ENCODE measurements around the gene NTN1. TPM values are rescaled to one million over a fixed set of nuclear protein-coding genes. Genes with fewer than 3 reads are reported as not detected.
"Not testable (repeated sequence)": the region's sequence is repeated elsewhere in the genome, so short reads cannot be mapped to it uniquely, and the experiment has no call there.

Gene NTN1
- total RNA-seq, 1 experiment from 2014 or later = 4.2 TPM

DNA sequence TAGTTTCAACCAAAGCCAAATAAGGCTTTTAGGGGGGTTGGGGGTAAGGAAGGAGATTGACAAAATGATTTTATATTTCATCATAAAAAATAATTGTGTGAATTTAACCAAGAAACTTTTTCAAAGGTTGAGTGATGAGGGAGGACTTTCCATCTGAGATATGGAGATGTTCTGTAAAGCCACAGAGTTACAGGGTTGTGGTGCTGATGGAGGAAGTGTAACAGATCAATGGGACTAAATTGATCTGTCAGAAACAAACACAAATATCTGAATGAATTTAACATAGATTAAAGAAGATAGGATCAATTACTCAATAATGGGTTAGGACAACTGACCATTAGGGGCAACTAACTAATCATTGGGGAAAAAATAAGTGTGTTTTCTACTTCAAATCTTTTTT lies 41.6 kb upstream of the NTN1 start:
- intact Hi-C loops (cut with micrococcal nuclease) = no loop called here
- no peaks in the 10 kb centered on the region for H3K4me1 ChIP-seq (ENCODE audit: control insufficient read depth in 1 of 2, insufficient read depth in 2 of 2, low read length in 2 of 2)
- H4K20me1 ChIP-seq (ENCODE audit: insufficient read depth) = no peaks in the 10 kb centered on the region
- no TSS peak for BruUV-seq (replicated peaks)
- POLR2A ChIA-PET = no interaction called here
- no peak for DNase-seq (ENCODE audit: low read depth, low spot score)
- CTCF ChIA-PET = no interaction called here
- H3K36me3 ChIP-seq (ENCODE audit: control insufficient read depth in 1 of 2, insufficient read depth in 2 of 2, low read length in 2 of 2) = no peaks in the 10 kb centered on the region
- ATAC-seq = no peak
- no peak overlapping the region for H3K4me2 ChIP-seq (ENCODE audit: low read length)
- H3K9me3 ChIP-seq (ENCODE audit: control insufficient read depth in 1 of 2, insufficient read depth in 1 of 2, low read depth in 1 of 2, low read length in 2 of 2) = no peaks in the 10 kb centered on the region
- TF ChIP-seq CTCF (IDR thresholded peaks at IDR 0.05 in 2 of 3, conservative IDR thresholded peaks at IDR 0.05 in 1 of 3; ENCODE audit: borderline replicate concordance in 1 of 3, insufficient read depth in 1 of 3, low read depth in 2 of 3, low read length in 2 of 3) = no peak
- TF ChIP-seq JUND (IDR thresholded peaks at IDR 0.05) = no peak
- H3K9ac ChIP-seq (ENCODE audit: low read length) = no peak overlapping the region
- no peaks in the 10 kb centered on the region for H3K9me2 ChIP-seq (ENCODE audit: insufficient read depth)
- H3K79me2 ChIP-seq (ENCODE audit: insufficient read depth, low read length) = no peaks in the 10 kb centered on the region
- no peak overlapping the region for H2AFZ ChIP-seq (ENCODE audit: low read depth, low read length, poor library complexity, severe bottlenecking)
- H3K4me3 ChIP-seq (replicated peaks in 1 of 2; ENCODE audit: low read depth in 1 of 2, low read length in 2 of 2) = no peak overlapping the region
- no peaks in the 10 kb centered on the region for H3K27me3 ChIP-seq (ENCODE audit: insufficient read depth, low read length)
- RAD21 ChIA-PET (ENCODE audit: low non-redundant PET in 1 of 2, low total read pairs in 2 of 2, uncharacterized antibody in 2 of 2, unreplicated experiment in 2 of 2) = no interaction called here
- no peak overlapping the region for H3K27ac ChIP-seq (ENCODE audit: low read depth, low read length)

- Histone ChIP-seq H2AFZ (ENCODE audit: low read depth, low read length, poor library complexity, severe bottlenecking) (no peak overlapping the region), H3K9ac (ENCODE audit: low read length) (no peak overlapping the region), H3K4me1 (ENCODE audit: control insufficient read depth in 1 of 2, insufficient read depth in 2 of 2, low read length in 2 of 2) (no peaks in the 10 kb centered on the region), H4K20me1 (ENCODE audit: insufficient read depth) (no peaks in the 10 kb centered on the region), H3K36me3 (ENCODE audit: control insufficient read depth in 1 of 2, insufficient read depth in 2 of 2, low read length in 2 of 2) (no peaks in the 10 kb centered on the region), H3K27me3 (ENCODE audit: insufficient read depth, low read length) (no peaks in the 10 kb centered on the region), H3K4me2 (ENCODE audit: low read length) (no peak overlapping the region), H3K79me2 (ENCODE audit: insufficient read depth, low read length) (no peaks in the 10 kb centered on the region), H3K9me2 (ENCODE audit: insufficient read depth) (no peaks in the 10 kb centered on the region), H3K9me3 (ENCODE audit: control insufficient read depth in 1 of 2, insufficient read depth in 1 of 2, low read depth in 1 of 2, low read length in 2 of 2) (no peaks in the 10 kb centered on the region), H3K4me3 (replicated peaks in 1 of 2; ENCODE audit: low read depth in 1 of 2, low read length in 2 of 2) (no peak overlapping the region), H3K27ac (ENCODE audit: low read depth, low read length) (no peak overlapping the region)
- RAD21 ChIA-PET (ENCODE audit: low non-redundant PET in 1 of 2, low total read pairs in 2 of 2, uncharacterized antibody in 2 of 2, unreplicated experiment in 2 of 2) = no interaction called here
- intact Hi-C loops (cut with micrococcal nuclease) = no loop called here
- CTCF ChIA-PET = no interaction called here
- no peak for TF ChIP-seq CBX3 (IDR thresholded peaks at IDR 0.05; ENCODE audit: low read depth)
- TF ChIP-seq FOSL1 (IDR thresholded peaks at IDR 0.05; ENCODE audit: low read depth) = no peak
- no peak for TF ChIP-seq ELF1 (IDR thresholded peaks at IDR 0.05; ENCODE audit: borderline replicate concordance, low read depth)
- no peak for TF ChIP-seq RAD21 (IDR thresholded peaks at IDR 0.05; ENCODE audit: low read depth)
- no peak for TF ChIP-seq ZNF274 (IDR thresholded peaks at IDR 0.05; ENCODE audit: low read depth, low read length)
- no peak for TF ChIP-seq SP1 (IDR thresholded peaks at IDR 0.05; ENCODE audit: low read depth)
- no peak for TF ChIP-seq ZFX (IDR thresholded peaks at IDR 0.05)
- no peak for TF ChIP-seq POLR2AphosphoS5 (IDR thresholded peaks at IDR 0.05; ENCODE audit: low read depth, low read length)
- no peak for TF ChIP-seq EZH2 (IDR thresholded peaks at IDR 0.05)
- no peak for TF ChIP-seq SIN3A (IDR thresholded peaks at IDR 0.05; ENCODE audit: low read depth)
- TF ChIP-seq YY1 (IDR thresholded peaks at IDR 0.05; ENCODE audit: extremely low read depth, insufficient replicate concordance, low read depth, low read length) = no peak
- no peak for TF ChIP-seq ATF3 (IDR thresholded peaks at IDR 0.05)
- no peak for TF ChIP-seq POLR2A (IDR thresholded peaks at IDR 0.05; ENCODE audit: borderline replicate concordance, extremely low read depth, insufficient read depth, insufficient read length)
- no peak for TF ChIP-seq MAX (IDR thresholded peaks at IDR 0.05)
- no TSS peak for BruUV-seq (replicated peaks)
- ATAC-seq (no peak), DNase-seq (ENCODE audit: low read depth, low spot score) (no peak)
- POLR2A ChIA-PET = no interaction called here
These were observed 39.9 kb upstream of the NTN1 start for GRCh38 chr17:8981443-8981842.

GRCh38 chr17:8984225-8984624 lies 37.1 kb upstream of the NTN1 start:
- DNase-seq (ENCODE audit: low read depth, low spot score); H3K27ac ChIP-seq (ENCODE audit: low read depth, low read length); BruUV-seq (replicated peaks); H3K4me2 ChIP-seq (ENCODE audit: low read length); H3K79me2 ChIP-seq (ENCODE audit: insufficient read depth, low read length); H4K20me1 ChIP-seq (ENCODE audit: insufficient read depth); H3K9me2 ChIP-seq (ENCODE audit: insufficient read depth); RAD21 ChIA-PET (ENCODE audit: low non-redundant PET in 1 of 2, low total read pairs in 2 of 2, uncharacterized antibody in 2 of 2, unreplicated experiment in 2 of 2); H3K4me1 ChIP-seq (ENCODE audit: control insufficient read depth in 1 of 2, insufficient read depth in 2 of 2, low read length in 2 of 2); H3K36me3 ChIP-seq (ENCODE audit: control insufficient read depth in 1 of 2, insufficient read depth in 2 of 2, low read length in 2 of 2); H3K9ac ChIP-seq (ENCODE audit: low read length); H2AFZ ChIP-seq (ENCODE audit: low read depth, low read length, poor library complexity, severe bottlenecking); intact Hi-C loops (cut with micrococcal nuclease); H3K9me3 ChIP-seq (ENCODE audit: control insufficient read depth in 1 of 2, insufficient read depth in 1 of 2, low read depth in 1 of 2, low read length in 2 of 2); POLR2A ChIA-PET; H3K27me3 ChIP-seq (ENCODE audit: insufficient read depth, low read length); H3K4me3 ChIP-seq (replicated peaks in 1 of 2; ENCODE audit: low read depth in 1 of 2, low read length in 2 of 2); ATAC-seq: not testable (repeated sequence)
- CTCF ChIA-PET = interaction anchor here (1.9 kb wide), 1 partner anchor 14 kb away, joined by 9 read pairs; no protein-coding TSS in a partner anchor

Data from HCT116 (cell line).